GM23338 (cell line): ENCODE results near the gene HMGCLL1.

ENCODE experiments used
- CREB1 ChIP-seq: fragments of 250-450 bp; sonication (Bioruptor Pico); IDR thresholded peaks from 2 replicates; pipeline ENCODE4 v1.5.0; 2020; ENCODE audit warnings: low read depth, mild to moderate bottlenecking, moderate library complexity
- CTCF ChIP-seq, 2 experiments: fragments of 200-600 bp in 1 of 2; sonication (generic) in 1 of 2; conservative IDR thresholded peaks; 2 replicates each; pipeline versions ENCODE4 v1.5.1 to v1.6.1; 2016 to 2017; ENCODE audit warnings: antibody characterized with exemption in 2 of 2, low read depth in 2 of 2, mild to moderate bottlenecking in 2 of 2, moderate library complexity in 1 of 2
- EZH2 ChIP-seq: fragments of 200-600 bp; sonication (generic); IDR thresholded peaks from one replicate; pipeline ENCODE4 v1.8.0; 2017; ENCODE audit warnings: antibody characterized with exemption, mild to moderate bottlenecking, low read depth; ENCODE audit not compliant: unreplicated experiment
- EZH2phosphoT487 ChIP-seq: fragments of 200-600 bp; sonication (generic); IDR thresholded peaks from one replicate; pipeline ENCODE4 v1.8.1; 2018; ENCODE audit warnings: antibody characterized with exemption; ENCODE audit not compliant: unreplicated experiment
- JUNB ChIP-seq: IDR thresholded peaks from one replicate; pipeline ENCODE4 v1.6.1; 2016; ENCODE audit warnings: antibody characterized with exemption; ENCODE audit not compliant: unreplicated experiment
- POLR2AphosphoS5 ChIP-seq: IDR thresholded peaks from 2 replicates; pipeline ENCODE4 v1.6.1; 2016; ENCODE audit warnings: antibody characterized with exemption, low read depth
- ZNF462 ChIP-seq: fragments of 250-450 bp; sonication (Bioruptor Pico); IDR thresholded peaks from 2 replicates; pipeline ENCODE4 v1.5.0; 2020; ENCODE audit warnings: mild to moderate bottlenecking, moderate library complexity
- TF ChIP-seq, protein P1 (sequence below): IDR thresholded peaks from one replicate; pipeline ENCODE4 v1.6.1; 2018; ENCODE audit warnings: antibody characterized with exemption; ENCODE audit not compliant: unreplicated experiment

- TF ChIP-seq CREB1 (CRISPR knock-in tag) (no peak), CTCF (conservative IDR thresholded peaks at IDR 0.05; ENCODE audit: low read depth in 2 of 2) (no peak), EZH2 (no peak), ZNF462 (CRISPR knock-in tag) (no peak), POLR2AphosphoS5 (no peak), JUNB (no peak), EZH2phosphoT487 (no peak)
- TF ChIP-seq, protein P1, sequence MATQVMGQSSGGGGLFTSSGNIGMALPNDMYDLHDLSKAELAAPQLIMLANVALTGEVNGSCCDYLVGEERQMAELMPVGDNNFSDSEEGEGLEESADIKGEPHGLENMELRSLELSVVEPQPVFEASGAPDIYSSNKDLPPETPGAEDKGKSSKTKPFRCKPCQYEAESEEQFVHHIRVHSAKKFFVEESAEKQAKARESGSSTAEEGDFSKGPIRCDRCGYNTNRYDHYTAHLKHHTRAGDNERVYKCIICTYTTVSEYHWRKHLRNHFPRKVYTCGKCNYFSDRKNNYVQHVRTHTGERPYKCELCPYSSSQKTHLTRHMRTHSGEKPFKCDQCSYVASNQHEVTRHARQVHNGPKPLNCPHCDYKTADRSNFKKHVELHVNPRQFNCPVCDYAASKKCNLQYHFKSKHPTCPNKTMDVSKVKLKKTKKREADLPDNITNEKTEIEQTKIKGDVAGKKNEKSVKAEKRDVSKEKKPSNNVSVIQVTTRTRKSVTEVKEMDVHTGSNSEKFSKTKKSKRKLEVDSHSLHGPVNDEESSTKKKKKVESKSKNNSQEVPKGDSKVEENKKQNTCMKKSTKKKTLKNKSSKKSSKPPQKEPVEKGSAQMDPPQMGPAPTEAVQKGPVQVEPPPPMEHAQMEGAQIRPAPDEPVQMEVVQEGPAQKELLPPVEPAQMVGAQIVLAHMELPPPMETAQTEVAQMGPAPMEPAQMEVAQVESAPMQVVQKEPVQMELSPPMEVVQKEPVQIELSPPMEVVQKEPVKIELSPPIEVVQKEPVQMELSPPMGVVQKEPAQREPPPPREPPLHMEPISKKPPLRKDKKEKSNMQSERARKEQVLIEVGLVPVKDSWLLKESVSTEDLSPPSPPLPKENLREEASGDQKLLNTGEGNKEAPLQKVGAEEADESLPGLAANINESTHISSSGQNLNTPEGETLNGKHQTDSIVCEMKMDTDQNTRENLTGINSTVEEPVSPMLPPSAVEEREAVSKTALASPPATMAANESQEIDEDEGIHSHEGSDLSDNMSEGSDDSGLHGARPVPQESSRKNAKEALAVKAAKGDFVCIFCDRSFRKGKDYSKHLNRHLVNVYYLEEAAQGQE = no peak
These were observed 33.2 kb downstream of the HMGCLL1 start for GRCh38 chr6:55545791-55546190.
